Upper lobe of left lung (tissue), 4 donors: ENCODE measurements around the gene FAM222A.

Source experiments
- EP300 ChIP-seq, 4 donors: sonication (generic); formaldehyde crosslinking; IDR thresholded peaks; one replicate each; pipeline ENCODE4 v1.5.1; 2017; ENCODE audit warnings: antibody characterized with exemption in 4 of 4, control low read depth in 2 of 4
- POLR2A ChIP-seq, 4 donors: fragments of 450-650 bp; IDR thresholded peaks; one replicate each; pipeline ENCODE4 v1.5.1; 2016 to 2017; ENCODE audit warnings: antibody characterized with exemption in 4 of 4, mild to moderate bottlenecking in 2 of 4
- POLR2AphosphoS5 ChIP-seq, 2 donors: sonication (generic); formaldehyde crosslinking; IDR thresholded peaks; one replicate each; pipeline ENCODE4 v1.5.1; 2017; ENCODE audit warnings: antibody characterized with exemption in 2 of 2
- TF ChIP-seq, protein P1 (sequence below), 6 experiments: fragments of 450-650 bp in 4 of 6; fragments of 200-600 bp in 2 of 6; sonication (generic) in 2 of 6; IDR thresholded peaks; one replicate each; pipeline ENCODE4 v1.5.1; 2016 to 2019; ENCODE audit warnings: antibody characterized with exemption in 6 of 6

DNA sequence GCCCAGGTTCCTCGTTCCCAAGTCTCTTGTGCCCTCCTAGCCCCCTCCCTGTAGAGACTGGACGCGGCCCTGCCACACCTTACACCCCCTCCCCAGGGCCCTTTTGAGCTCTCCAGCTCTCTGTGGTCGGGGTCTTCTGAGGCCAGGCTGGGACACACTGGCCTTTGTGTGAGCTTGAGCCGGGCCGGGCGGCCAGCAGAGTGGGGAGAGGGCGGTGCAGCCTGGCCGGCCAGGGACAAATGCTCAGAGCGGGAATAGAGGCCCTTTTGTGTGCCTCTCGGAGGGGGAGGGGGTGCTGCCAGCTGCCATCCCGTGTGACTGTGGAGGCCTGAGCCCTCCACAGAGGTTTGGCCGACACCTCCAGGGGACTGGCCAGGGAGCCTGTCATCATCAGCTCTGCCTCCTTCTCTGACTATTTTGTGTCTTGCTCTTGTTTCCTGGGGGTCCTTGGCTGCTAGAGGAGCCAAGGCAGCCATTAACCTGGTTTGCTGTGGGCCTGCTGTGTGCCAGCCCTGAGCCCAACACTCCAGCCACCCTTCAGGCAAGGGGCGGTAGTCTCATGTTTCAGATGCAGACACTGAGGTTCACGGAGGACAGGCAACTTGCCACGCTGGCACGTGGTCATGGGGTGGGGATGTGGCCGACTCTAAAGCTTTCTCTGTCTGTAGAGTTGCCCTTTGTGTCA lies 13.6 kb downstream of the FAM222A start:
- TF ChIP-seq, protein P1, sequence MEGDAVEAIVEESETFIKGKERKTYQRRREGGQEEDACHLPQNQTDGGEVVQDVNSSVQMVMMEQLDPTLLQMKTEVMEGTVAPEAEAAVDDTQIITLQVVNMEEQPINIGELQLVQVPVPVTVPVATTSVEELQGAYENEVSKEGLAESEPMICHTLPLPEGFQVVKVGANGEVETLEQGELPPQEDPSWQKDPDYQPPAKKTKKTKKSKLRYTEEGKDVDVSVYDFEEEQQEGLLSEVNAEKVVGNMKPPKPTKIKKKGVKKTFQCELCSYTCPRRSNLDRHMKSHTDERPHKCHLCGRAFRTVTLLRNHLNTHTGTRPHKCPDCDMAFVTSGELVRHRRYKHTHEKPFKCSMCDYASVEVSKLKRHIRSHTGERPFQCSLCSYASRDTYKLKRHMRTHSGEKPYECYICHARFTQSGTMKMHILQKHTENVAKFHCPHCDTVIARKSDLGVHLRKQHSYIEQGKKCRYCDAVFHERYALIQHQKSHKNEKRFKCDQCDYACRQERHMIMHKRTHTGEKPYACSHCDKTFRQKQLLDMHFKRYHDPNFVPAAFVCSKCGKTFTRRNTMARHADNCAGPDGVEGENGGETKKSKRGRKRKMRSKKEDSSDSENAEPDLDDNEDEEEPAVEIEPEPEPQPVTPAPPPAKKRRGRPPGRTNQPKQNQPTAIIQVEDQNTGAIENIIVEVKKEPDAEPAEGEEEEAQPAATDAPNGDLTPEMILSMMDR (IDR thresholded peaks at IDR 0.05) = no peak
- TF ChIP-seq POLR2AphosphoS5 (IDR thresholded peaks at IDR 0.05) = no peak
- no peak for TF ChIP-seq POLR2A (IDR thresholded peaks at IDR 0.05)
- TF ChIP-seq EP300 (IDR thresholded peaks at IDR 0.05) = no peak
